HepG2 (cell line): ENCODE data around the gene NECAB2. TPM values are rescaled to one million over a fixed set of nuclear protein-coding genes. Genes with fewer than 3 reads are reported as not detected.

ENCODE experiments used
- CBX5 ChIP-seq: sonication (generic); formaldehyde crosslinking; IDR thresholded peaks from 2 replicates; pipeline ENCODE4 v1.4.0; 2020; ENCODE audit warnings: missing genetic modification reagents, borderline replicate concordance
- GZF1 ChIP-seq: sonication (generic); formaldehyde crosslinking; IDR thresholded peaks from 2 replicates; pipeline ENCODE4 v1.5.1; 2020; ENCODE audit warnings: mild to moderate bottlenecking, missing genetic modification reagents
- HNRNPLL ChIP-seq: fragments of 200-400 bp; formaldehyde crosslinking; IDR thresholded peaks from 2 replicates; pipeline ENCODE4 v1.6.1; 2017; ENCODE audit warnings: mild to moderate bottlenecking, low read depth, low read length; ENCODE audit not compliant: poor library complexity, severe bottlenecking
- MAFG ChIP-seq: sonication (generic); formaldehyde crosslinking; IDR thresholded peaks from 2 replicates; pipeline ENCODE4 v1.5.1; 2020; ENCODE audit warnings: mild to moderate bottlenecking, missing genetic modification reagents
- MLLT10 ChIP-seq: sonication (generic); formaldehyde crosslinking; IDR thresholded peaks from 2 replicates; pipeline ENCODE4 v1.4.0; 2020; ENCODE audit warnings: missing genetic modification reagents
- RXRA ChIP-seq: sonication (generic); formaldehyde crosslinking; IDR thresholded peaks from 2 replicates; pipeline ENCODE4 v1.5.1; 2020; ENCODE audit warnings: missing genetic modification reagents
- SP2 ChIP-seq: sonication (generic); formaldehyde crosslinking; IDR thresholded peaks from 2 replicates; pipeline ENCODE4 v1.5.1; 2020; ENCODE audit warnings: mild to moderate bottlenecking, missing genetic modification reagents
- SRSF1 ChIP-seq: fragments of 200-400 bp; formaldehyde crosslinking; optimal IDR thresholded peaks from 2 replicates; pipeline ENCODE3; 2017; ENCODE audit warnings: mild to moderate bottlenecking, low read depth, low read length, moderate library complexity
- THAP11 ChIP-seq: IDR thresholded peaks from 2 replicates; pipeline ENCODE4 v1.6.1; 2016; ENCODE audit warnings: missing biosample characterization, missing genetic modification reagents
- TMF1 ChIP-seq: sonication (generic); formaldehyde crosslinking; IDR thresholded peaks from 2 replicates; pipeline ENCODE4 v1.8.1; 2022; ENCODE audit warnings: low read depth, missing genetic modification reagents
- ZKSCAN1 ChIP-seq: fragments of 150-350 bp; IDR thresholded peaks from 2 replicates; pipeline ENCODE4 v1.6.1; 2014; ENCODE audit warnings: low read length
- ZNF570 ChIP-seq: sonication (generic); formaldehyde crosslinking; IDR thresholded peaks from 2 replicates; pipeline ENCODE4 v1.4.0; 2020; ENCODE audit warnings: mild to moderate bottlenecking, missing genetic modification reagents, borderline replicate concordance
- ZNF577 ChIP-seq: sonication (generic); formaldehyde crosslinking; IDR thresholded peaks from 2 replicates; pipeline ENCODE4 v1.4.0; 2020; ENCODE audit warnings: mild to moderate bottlenecking, low read depth, missing genetic modification reagents, borderline replicate concordance
- ZNF609 ChIP-seq: sonication (generic); formaldehyde crosslinking; IDR thresholded peaks from 2 replicates; pipeline ENCODE4 v1.4.0; 2020; ENCODE audit warnings: mild to moderate bottlenecking, missing genetic modification reagents, borderline replicate concordance
- ZNF7 ChIP-seq: IDR thresholded peaks from 2 replicates; pipeline ENCODE4 v1.6.1; 2016; ENCODE audit warnings: missing biosample characterization, missing genetic modification reagents
- ZNF768 ChIP-seq: sonication (generic); formaldehyde crosslinking; IDR thresholded peaks from 2 replicates; pipeline ENCODE4 v1.4.0; 2020; ENCODE audit warnings: missing genetic modification reagents
- ZNF781 ChIP-seq: sonication (generic); formaldehyde crosslinking; IDR thresholded peaks from 2 replicates; pipeline ENCODE4 v1.5.1; 2020; ENCODE audit warnings: borderline replicate concordance, mild to moderate bottlenecking, missing genetic modification reagents; ENCODE audit errors: not compliant biosample characterization
- ZNF782 ChIP-seq: sonication (generic); formaldehyde crosslinking; IDR thresholded peaks from 2 replicates; pipeline ENCODE4 v1.4.0; 2020; ENCODE audit warnings: missing genetic modification reagents, mild to moderate bottlenecking, borderline replicate concordance
- ZSCAN25 ChIP-seq: sonication (generic); formaldehyde crosslinking; IDR thresholded peaks from 2 replicates; pipeline ENCODE4 v1.8.0; 2022; ENCODE audit warnings: mild to moderate bottlenecking, missing genetic modification reagents
- polyA plus RNA-seq, 8 experiments: library from polyadenylated mRNA; depleted of rRNA in 3 of 8; stranded (reverse) in 7 of 8; unstranded in 1 of 8; fragments of >200 nt; fragmentation: Illumina TruSeq in 4 of 8; extraction: Trizol in 4 of 8; gene quantifications; 2 replicates each; pipeline versions ENCODE4 v1.2.1 to v1.2.3, GENCODE V29; 2011 to 2016; ENCODE audit warnings: low read depth in 4 of 8, missing spikeins in 1 of 8, mixed read lengths in 1 of 8; ENCODE audit not compliant: insufficient read depth in 1 of 8
- total RNA-seq, 5 experiments: library from RNA; depleted of rRNA; stranded (reverse); fragments of >200 nt; fragmentation: Illumina TruSeq; extraction: Trizol; gene quantifications; 2 replicates each; pipeline ENCODE4 v1.2.3, GENCODE V29; 2016; ENCODE audit warnings: low read depth in 1 of 5
- TF ChIP-seq, protein P1 (sequence below): sonication (generic); formaldehyde crosslinking; IDR thresholded peaks from 2 replicates; pipeline ENCODE4 v1.4.0; 2020; ENCODE audit warnings: missing genetic modification reagents, mild to moderate bottlenecking, borderline replicate concordance
- TF ChIP-seq, protein P2 (sequence below): sonication (generic); formaldehyde crosslinking; conservative IDR thresholded peaks from 2 replicates; pipeline ENCODE4 v1.4.0; 2020; ENCODE audit warnings: missing genetic modification reagents
- TF ChIP-seq, protein P3 (sequence below): sonication (generic); formaldehyde crosslinking; IDR thresholded peaks from 2 replicates; pipeline ENCODE4 v1.4.0; 2020; ENCODE audit warnings: missing genetic modification reagents, low read depth, mild to moderate bottlenecking, borderline replicate concordance

Gene NECAB2
- total and polyA plus RNA-seq, 2 of the 13 experiments (the other 11 are each of a cell fraction or from before 2014, with no cell fraction given), result 0.21 to 0.49 TPM

- TF ChIP-seq ZNF609, result no peak; the same call in 1 of the 2 replicates
- no peak for TF ChIP-seq MLLT10 (CRISPR knock-in tag)
- 0 out of 2 replicates have a peak, but pooled peaks have one; percentile 12 for TF ChIP-seq TMF1
- TF ChIP-seq, protein P1, sequence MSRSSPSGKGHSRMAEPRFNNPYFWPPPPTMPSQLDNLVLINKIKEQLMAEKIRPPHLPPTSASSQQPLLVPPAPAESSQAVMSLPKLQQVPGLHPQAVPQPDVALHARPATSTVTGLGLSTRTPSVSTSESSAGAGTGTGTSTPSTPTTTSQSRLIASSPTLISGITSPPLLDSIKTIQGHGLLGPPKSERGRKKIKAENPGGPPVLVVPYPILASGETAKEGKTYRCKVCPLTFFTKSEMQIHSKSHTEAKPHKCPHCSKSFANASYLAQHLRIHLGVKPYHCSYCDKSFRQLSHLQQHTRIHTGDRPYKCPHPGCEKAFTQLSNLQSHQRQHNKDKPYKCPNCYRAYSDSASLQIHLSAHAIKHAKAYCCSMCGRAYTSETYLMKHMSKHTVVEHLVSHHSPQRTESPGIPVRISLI (CRISPR knock-in tag), result no peak
- peak; percentile 76 for TF ChIP-seq RXRA (CRISPR knock-in tag)
- no peak for TF ChIP-seq SRSF1
- TF ChIP-seq CBX5 (CRISPR knock-in tag), result peak; percentile 38
- no peak for TF ChIP-seq ZNF577 (CRISPR knock-in tag)
- no peak for TF ChIP-seq ZNF570 (CRISPR knock-in tag)
- no peak for TF ChIP-seq ZNF782 (CRISPR knock-in tag)
- TF ChIP-seq GZF1 (CRISPR knock-in tag), result peak; percentile 56; the same call in 1 of the 2 replicates
- TF ChIP-seq THAP11 (CRISPR knock-in tag), result peak; percentile 69
- TF ChIP-seq, protein P2, sequence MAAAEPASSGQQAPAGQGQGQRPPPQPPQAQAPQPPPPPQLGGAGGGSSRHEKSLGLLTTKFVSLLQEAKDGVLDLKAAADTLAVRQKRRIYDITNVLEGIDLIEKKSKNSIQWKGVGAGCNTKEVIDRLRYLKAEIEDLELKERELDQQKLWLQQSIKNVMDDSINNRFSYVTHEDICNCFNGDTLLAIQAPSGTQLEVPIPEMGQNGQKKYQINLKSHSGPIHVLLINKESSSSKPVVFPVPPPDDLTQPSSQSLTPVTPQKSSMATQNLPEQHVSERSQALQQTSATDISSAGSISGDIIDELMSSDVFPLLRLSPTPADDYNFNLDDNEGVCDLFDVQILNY (CRISPR knock-in tag), result no peak
- peak; percentile 94 for TF ChIP-seq MAFG (CRISPR knock-in tag)
- TF ChIP-seq, protein P3, sequence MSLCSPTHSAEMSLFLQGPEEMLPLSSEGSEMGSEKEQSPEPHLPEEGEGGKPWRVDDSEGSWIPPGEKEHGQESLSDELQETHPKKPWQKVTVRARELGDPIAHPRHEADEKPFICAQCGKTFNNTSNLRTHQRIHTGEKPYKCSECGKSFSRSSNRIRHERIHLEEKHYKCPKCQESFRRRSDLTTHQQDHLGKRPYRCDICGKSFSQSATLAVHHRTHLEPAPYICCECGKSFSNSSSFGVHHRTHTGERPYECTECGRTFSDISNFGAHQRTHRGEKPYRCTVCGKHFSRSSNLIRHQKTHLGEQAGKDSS (CRISPR knock-in tag), result no peak
- no peak; the same call in 1 of the 2 replicates for TF ChIP-seq ZKSCAN1
- peak; percentile 83 for TF ChIP-seq ZNF781 (CRISPR knock-in tag)
- TF ChIP-seq ZSCAN25 (CRISPR knock-in tag), result 0 out of 2 replicates have a peak, but pooled peaks have one; percentile 71
- TF ChIP-seq ZNF768 (CRISPR knock-in tag), result 0 out of 2 replicates have a peak, but pooled peaks have one; percentile 19
- TF ChIP-seq HNRNPLL, result peak; percentile 51
- TF ChIP-seq ZNF7, result no peak
- TF ChIP-seq SP2, result 0 out of 2 replicates have a peak, but pooled peaks have one; percentile 34
Observed at GRCh38 chr16:83952940-83953795, 14.9 kb upstream of the NECAB2 start, which contains the start of gene OSGIN1 (continued).
